Myometrial cell (primary cell): ENCODE results near the gene TXNL4B. TPM values are rescaled to one million over a fixed set of nuclear protein-coding genes. Genes with fewer than 3 reads are reported as not detected.

Source experiments
- total RNA-seq: library from RNA; depleted of rRNA; stranded (reverse); fragments of >200 nt; gene quantifications from 2 replicates; pipeline ENCODE4 v1.2.3, GENCODE V29; 2015

TXNL4B gene
- total RNA-seq: 7.5 and 9.9 TPM in 2 replicates

DNA sequence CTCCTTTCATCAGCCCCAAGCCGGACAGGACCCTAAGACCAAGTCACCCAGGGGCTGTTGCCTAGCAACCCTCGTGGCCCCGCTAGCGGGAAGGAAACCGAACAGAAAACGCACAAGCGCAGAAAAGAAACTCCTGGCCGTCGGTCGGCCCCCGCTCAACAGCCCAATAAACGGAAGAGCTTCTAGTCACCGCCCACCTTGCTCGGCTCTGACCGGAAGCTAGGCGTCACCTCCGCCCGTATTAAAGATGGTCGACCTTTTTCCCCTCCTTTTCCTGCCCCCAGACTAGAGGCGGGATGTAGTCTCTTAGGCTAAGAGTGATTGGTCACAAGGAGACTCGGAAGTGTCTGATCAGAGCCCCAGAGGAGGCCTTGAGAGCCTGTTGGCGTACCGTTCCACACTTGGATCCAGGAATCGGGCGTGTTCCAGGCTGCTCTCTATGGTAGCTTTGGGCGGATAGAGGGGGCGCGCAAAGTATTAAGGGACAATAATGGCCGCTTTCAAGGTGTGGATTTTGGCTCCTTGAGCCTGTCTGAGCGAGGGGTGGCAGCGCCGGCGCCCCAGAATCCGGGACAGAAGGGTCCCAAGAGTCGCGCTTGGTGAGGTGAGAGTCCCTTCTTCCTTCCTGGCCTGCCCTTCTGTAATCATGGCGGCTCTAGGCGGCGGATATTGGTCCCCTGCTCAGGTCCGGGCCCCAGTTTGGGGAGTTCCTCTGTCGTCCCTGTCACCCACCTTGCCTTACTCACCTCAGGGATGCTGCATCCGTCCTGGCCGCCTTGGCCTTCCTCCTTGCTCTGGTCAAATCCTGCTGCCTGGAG lies at the start of gene TXNL4B, which contains the start of gene DHX38:
TSS of gene TXNL4B (minus strand) at position 173 of the 818 bp plus-strand sequence. CDS start 2,871 bp downstream, outside the sequence.
TSS of gene DHX38 (plus strand) at position 400 of the 818 bp plus-strand sequence. CDS start 2,311 bp downstream, outside the sequence.

DNA sequence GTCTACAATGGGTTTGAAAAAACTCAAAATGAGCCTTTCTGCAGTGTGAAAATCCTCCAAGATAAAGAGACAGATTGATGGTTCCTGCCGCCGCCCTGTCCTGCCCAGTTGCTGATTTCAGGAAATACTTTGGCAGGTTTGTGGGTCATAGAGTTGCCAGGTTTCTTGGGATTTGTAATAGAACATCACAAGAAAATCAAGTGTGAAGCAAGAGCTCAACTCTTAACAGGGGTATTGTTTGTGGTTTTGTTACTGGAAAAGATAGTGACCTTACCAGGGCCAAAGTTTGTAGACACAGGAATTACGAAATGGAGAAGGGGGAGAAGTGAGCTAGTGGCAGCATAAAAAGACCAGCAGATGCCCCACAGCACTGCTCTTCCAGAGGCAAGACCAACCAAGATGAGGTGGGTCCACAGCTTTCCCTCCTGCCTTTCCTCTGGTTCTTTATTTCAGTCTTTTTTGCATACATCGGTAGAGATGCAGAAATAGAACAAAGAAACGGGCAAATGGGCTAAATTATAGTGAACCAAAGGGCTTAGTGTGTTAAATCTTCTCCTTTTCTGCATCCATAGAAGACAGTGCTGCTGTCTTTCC lies 39.1 kb downstream of the TXNL4B start, which contains the start of gene HP:
TSS of gene HP (plus strand) at position 252 of the 594 bp plus-strand sequence. CDS start at position 400, 148 bp downstream.

Other genes with a start within 250 kb of the TXNL4B start
- 4.9 and 6.2 TPM in 2 replicates for gene ATXN1L, start 247.6 kb downstream of the TXNL4B start, total RNA-seq
- 3.7 and 5.8 TPM in 2 replicates for gene ZNF821, start 209.4 kb downstream of the TXNL4B start, total RNA-seq
- 136 and 140 TPM in 2 replicates for gene IST1, start 198.1 kb downstream of the TXNL4B start, total RNA-seq
- gene PKD1L3, start 93.2 kb downstream of the TXNL4B start, total RNA-seq: not detected in 2 replicates
- gene DHODH, start 84.9 kb downstream of the TXNL4B start, total RNA-seq: 2.6 and 4.8 TPM in 2 replicates
- not detected in 2 replicates for gene HP, start 39.1 kb downstream of the TXNL4B start, total RNA-seq
- gene HPR, start 30.4 kb downstream of the TXNL4B start, total RNA-seq: not detected in 2 replicates
- 34.6 and 42.4 TPM in 2 replicates for gene DHX38, start 227 bp upstream of the TXNL4B start, total RNA-seq
- gene PMFBP1, start 78.5 kb upstream of the TXNL4B start, total RNA-seq: 1.2 TPM in 1 of 2 replicates, not detected in the other